Heart left ventricle (tissue), 13 donors: Measurements from ENCODE around the gene PPP2R5D.

ENCODE experiments used
- CTCF ChIP-seq, 12 donors: fragments of 200-600 bp; sonication (generic) in 4 of 12; IDR thresholded peaks; one replicate each; pipeline versions ENCODE4 v1.5.0 to v1.8.0; 2018 to 2022; ENCODE audit warnings: antibody characterized with exemption in 12 of 12, mild to moderate bottlenecking in 5 of 12
- POLR2A ChIP-seq, 2 donors: fragments of 450-650 bp; IDR thresholded peaks; one replicate each; pipeline ENCODE4 v1.6.1; 2017; ENCODE audit warnings: antibody characterized with exemption in 2 of 2, mild to moderate bottlenecking in 2 of 2, moderate library complexity in 2 of 2
- donor health status: ischemic (EF 13 %, LVEDD 7.1; RV severe dilation, severe dysfunction).
- donor health status: DM: no; HTN: yes; CAD: no.
- donor health status: DM: no; HTN: no; CAD: no.
- donor health status: ischemic (EF 25% LVEDD 6.9; RV normal size, moderate dysfunction).
- donor health status: ischemic (EF 25% LVEDD 5.7; RV mildly dilated, moderate dysfunction).
- donor health status: ischemic (EF 35%, LVEDD 5.7; RV mildly dilated, moderate dysfunction).
- donor health status: nonischemic (EF 11% LVEDD 7.7; RV severe dilation, severe dysfunction).
- donor health status: DM: yes; HTN: yes; CAD: no.
- donor health status: PGD.
- donor health status: ischemic (EF 29% LVEDD 5.4; RV normal size, mild dysfunction).
- donor health status: nonischemic (EF 23%, LVEDD 6.1; RV moderate dilation, normal function).

GRCh38 chr6:43016943-43017334, 32.6 kb downstream of the PPP2R5D start:
- TF ChIP-seq POLR2A (IDR thresholded peaks at IDR 0.05) = no peak
- TF ChIP-seq CTCF (IDR thresholded peaks at IDR 0.05) = no peak
